Calu3 (cell line): ENCODE measurements around the gene MED17. TPM values are rescaled to one million over a fixed set of nuclear protein-coding genes. Genes with fewer than 3 reads are reported as not detected.
"Not testable (repeated sequence)": the region's sequence is repeated elsewhere in the genome, so short reads cannot be mapped to it uniquely, and the experiment has no call there.

Experiments
- BruUV-seq: library from RNA; stranded (reverse); fragments of 400-500 nt; replicated peaks from 2 replicates; lab custom pipeline; 2021; lab: Mats Ljungman, UMichigan
- CTCF ChIA-PET: fragments of 300-600 bp; sonication (Branson Sonifier 250); formaldehyde crosslinking; loops from one replicate; lab custom pipeline; 2022; ENCODE audit warnings: antibody characterized with exemption; lab: Charles Lee
- DNase-seq: peaks from one replicate; pipeline ENCODE4 v3.0.0; 2022
- H3K27ac Mint-ChIP-seq: one replicate; pipeline ENCODE4 v1.8.0; 2022; ENCODE audit warnings: mixed read lengths; ENCODE audit not compliant: unreplicated experiment
- H3K27me3 Mint-ChIP-seq: one replicate; pipeline ENCODE4 v1.8.0; 2022; ENCODE audit warnings: mixed read lengths; ENCODE audit not compliant: unreplicated experiment
- H3K36me3 Mint-ChIP-seq: one replicate; pipeline ENCODE4 v1.8.0; 2022; ENCODE audit warnings: mild to moderate bottlenecking, moderate library complexity, mixed read lengths; ENCODE audit not compliant: insufficient read depth, unreplicated experiment
- H3K4me1 Mint-ChIP-seq: one replicate; pipeline ENCODE4 v1.8.0; 2022; ENCODE audit warnings: mild to moderate bottlenecking, low read depth, mixed read lengths; ENCODE audit not compliant: unreplicated experiment
- H3K4me3 Mint-ChIP-seq: one replicate; pipeline ENCODE4 v1.8.0; 2022; ENCODE audit warnings: mild to moderate bottlenecking, low read depth, moderate library complexity, mixed read lengths; ENCODE audit not compliant: unreplicated experiment
- H3K9me3 Mint-ChIP-seq: one replicate; pipeline ENCODE4 v1.8.0; 2022; ENCODE audit warnings: low read depth, mixed read lengths; ENCODE audit not compliant: unreplicated experiment
- intact Hi-C: fragments of 100-400 bp; cut with micrococcal nuclease; formaldehyde crosslinking; loops from one replicate; pipeline ENCODE4 v1.10.0; 2022; ENCODE audit not compliant: unreplicated experiment
- total RNA-seq: library from RNA; stranded (reverse); gene quantifications from 2 replicates; pipeline ENCODE4 v1.2.3, GENCODE V29; 2022
- TF ChIP-seq, protein P1 (sequence below): fragments of 200-600 bp; IDR thresholded peaks from one replicate; pipeline ENCODE4 v1.8.0; 2022; ENCODE audit warnings: antibody characterized with exemption; ENCODE audit not compliant: unreplicated experiment

Gene MED17
- total RNA-seq, 1 experiment from 2014 or later = 24.6 TPM

DNA sequence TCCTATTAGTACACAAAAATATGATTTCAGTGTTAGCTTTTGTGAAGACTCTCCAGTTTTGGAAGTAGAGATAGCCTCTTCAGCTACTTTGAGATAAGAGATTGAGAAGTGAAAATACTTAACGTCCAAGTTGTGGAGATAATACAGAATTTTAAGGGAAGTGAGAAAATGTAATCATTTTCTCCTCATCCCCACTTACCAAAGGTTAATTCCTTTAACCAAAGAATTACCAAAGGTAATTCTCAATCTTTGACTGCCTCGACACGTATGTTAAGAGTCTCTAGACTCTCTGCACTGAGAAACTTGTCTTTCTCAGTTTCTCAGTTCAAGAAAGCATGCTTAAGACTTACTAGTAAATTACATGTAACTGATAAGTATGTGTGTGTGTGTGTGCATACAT lies 27.3 kb upstream of the MED17 start:
- H3K9me3 Mint-ChIP-seq = no peaks in the 10 kb centered on the region
- BruUV-seq = no TSS peak
- TF ChIP-seq, protein P1, sequence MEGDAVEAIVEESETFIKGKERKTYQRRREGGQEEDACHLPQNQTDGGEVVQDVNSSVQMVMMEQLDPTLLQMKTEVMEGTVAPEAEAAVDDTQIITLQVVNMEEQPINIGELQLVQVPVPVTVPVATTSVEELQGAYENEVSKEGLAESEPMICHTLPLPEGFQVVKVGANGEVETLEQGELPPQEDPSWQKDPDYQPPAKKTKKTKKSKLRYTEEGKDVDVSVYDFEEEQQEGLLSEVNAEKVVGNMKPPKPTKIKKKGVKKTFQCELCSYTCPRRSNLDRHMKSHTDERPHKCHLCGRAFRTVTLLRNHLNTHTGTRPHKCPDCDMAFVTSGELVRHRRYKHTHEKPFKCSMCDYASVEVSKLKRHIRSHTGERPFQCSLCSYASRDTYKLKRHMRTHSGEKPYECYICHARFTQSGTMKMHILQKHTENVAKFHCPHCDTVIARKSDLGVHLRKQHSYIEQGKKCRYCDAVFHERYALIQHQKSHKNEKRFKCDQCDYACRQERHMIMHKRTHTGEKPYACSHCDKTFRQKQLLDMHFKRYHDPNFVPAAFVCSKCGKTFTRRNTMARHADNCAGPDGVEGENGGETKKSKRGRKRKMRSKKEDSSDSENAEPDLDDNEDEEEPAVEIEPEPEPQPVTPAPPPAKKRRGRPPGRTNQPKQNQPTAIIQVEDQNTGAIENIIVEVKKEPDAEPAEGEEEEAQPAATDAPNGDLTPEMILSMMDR = no peak
- H3K27me3 Mint-ChIP-seq = no peaks in the 10 kb centered on the region
- DNase-seq = no peak
- CTCF ChIA-PET = no interaction called here
- no peaks in the 10 kb centered on the region for H3K4me1 Mint-ChIP-seq
- no peak overlapping the region for H3K27ac Mint-ChIP-seq
- intact Hi-C loops = no loop called here
- no peak overlapping the region for H3K4me3 Mint-ChIP-seq
- peaks cover 4% of the 10 kb centered on the region for H3K36me3 Mint-ChIP-seq

DNA sequence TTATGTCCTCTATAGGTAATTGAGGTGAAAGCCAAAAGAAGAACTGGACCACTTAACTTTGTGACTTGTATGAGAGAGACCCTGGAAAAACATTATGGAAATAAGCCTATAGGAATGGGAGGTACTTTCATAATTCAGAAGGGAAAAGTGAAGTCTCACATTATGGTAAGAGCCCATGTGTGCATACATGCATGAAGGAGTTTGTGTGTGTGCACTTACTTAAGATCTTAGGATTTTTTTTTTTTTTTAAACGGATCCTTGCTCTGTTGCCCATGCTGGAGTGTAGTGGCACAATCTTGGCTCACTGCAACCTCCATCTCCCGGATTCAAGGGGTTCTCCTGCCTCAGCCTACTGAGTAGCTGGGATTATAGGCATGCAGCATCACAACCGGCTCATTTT lies 26.8 kb upstream of the MED17 start:
- TF ChIP-seq, protein P1 = no peak
- no peak for DNase-seq
- CTCF ChIA-PET = no interaction called here
- Mint-ChIP-seq H3K27ac (no peak overlapping the region), H3K36me3 (peaks cover 4% of the 10 kb centered on the region), H3K4me3 (no peak overlapping the region), H3K9me3 (no peaks in the 10 kb centered on the region), H3K27me3 (no peaks in the 10 kb centered on the region), H3K4me1 (no peaks in the 10 kb centered on the region)
- no TSS peak for BruUV-seq
- intact Hi-C loops = no loop called here

GRCh38 chr11:93757924-93758865 lies 25.9 kb upstream of the MED17 start:
- no peak for DNase-seq
- intact Hi-C loops = no loop called here
- Mint-ChIP-seq H3K36me3 (peaks cover 4% of the 10 kb centered on the region), H3K27ac (no peak overlapping the region), H3K4me3 (no peak overlapping the region), H3K4me1 (no peaks in the 10 kb centered on the region), H3K27me3 (no peaks in the 10 kb centered on the region), H3K9me3 (no peaks in the 10 kb centered on the region)
- CTCF ChIA-PET = no interaction called here
- TF ChIP-seq, protein P1 = no peak
- BruUV-seq = no TSS peak

DNA sequence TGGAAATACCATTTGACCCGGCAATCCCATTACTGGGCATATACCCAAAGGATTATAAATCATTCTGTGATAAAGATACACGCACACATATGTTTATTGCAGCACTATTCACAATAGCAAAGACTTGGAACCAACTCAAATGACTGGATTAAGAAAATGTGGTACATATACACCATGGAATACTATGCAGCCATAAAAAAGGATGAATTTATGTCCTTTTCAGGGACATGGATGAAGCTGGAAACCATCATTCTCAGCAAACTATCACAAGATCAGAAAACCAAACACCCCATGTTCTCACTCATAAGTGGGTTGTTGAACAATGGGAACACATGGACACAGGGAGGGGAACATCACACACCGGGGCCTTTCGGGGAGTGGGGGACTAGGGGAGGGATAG lies 25.0 kb upstream of the MED17 start:
- BruUV-seq, H3K9me3 Mint-ChIP-seq, H3K27ac Mint-ChIP-seq, H3K36me3 Mint-ChIP-seq, H3K4me3 Mint-ChIP-seq, H3K4me1 Mint-ChIP-seq, H3K27me3 Mint-ChIP-seq, DNase-seq, intact Hi-C loops, CTCF ChIA-PET: not testable (repeated sequence)

- Mint-ChIP-seq H3K27me3 (no peaks in the 10 kb centered on the region), H3K9me3 (peaks cover under 1% of the 10 kb centered on the region), H3K4me1 (no peaks in the 10 kb centered on the region), H3K4me3 (no peak overlapping the region), H3K36me3 (peaks cover 8% of the 10 kb centered on the region), H3K27ac (no peak overlapping the region)
- no peak for DNase-seq
- BruUV-seq = no TSS peak
- CTCF ChIA-PET = no interaction called here
- intact Hi-C loops = no loop called here
- TF ChIP-seq, protein P1 = no peak
Observed at GRCh38 chr11:93761910-93762309, 22.2 kb upstream of the MED17 start.
